ENCODE data around the gene OR5T2. TPM values are rescaled to one million over a fixed set of nuclear protein-coding genes. Genes with fewer than 3 reads are reported as not detected.

The OR5T2 gene
- not detected for total RNA-seq

- TF ChIP-seq CTCF (IDR thresholded peaks at IDR 0.05; ENCODE audit: low read depth), result no peak
These were observed at the start of gene OR5T2 for GRCh38 chr11:56234155-56234554. OR5T2 (minus strand) TSS chr11:56234255; CDS start chr11:56233062, 1,193 bp downstream.

GRCh38 chr11:56273854-56274253 is 39.8 kb upstream of the OR5T2 start, which contains the start of gene OR5T1:
OR5T1 (plus strand) TSS chr11:56274154; CDS start chr11:56275639, 1,485 bp downstream.
- no peak for TF ChIP-seq CTCF (IDR thresholded peaks at IDR 0.05; ENCODE audit: low read depth)

GRCh38 chr11:56271092-56271491 is 37.0 kb upstream of the OR5T2 start:
- no peak for TF ChIP-seq CTCF (IDR thresholded peaks at IDR 0.05; ENCODE audit: low read depth)

- no peak for TF ChIP-seq CTCF (IDR thresholded peaks at IDR 0.05; ENCODE audit: low read depth)
These were observed 17.9 kb upstream of the OR5T2 start, which contains the start of gene OR5T3 for GRCh38 chr11:56251954-56252353. OR5T3 (plus strand) TSS chr11:56252254; CDS start chr11:56252254, 0 bp downstream.

GRCh38 chr11:56214537-56214936 is 19.5 kb downstream of the OR5T2 start:
- no peak for TF ChIP-seq CTCF (IDR thresholded peaks at IDR 0.05; ENCODE audit: low read depth)

- TF ChIP-seq CTCF (IDR thresholded peaks at IDR 0.05; ENCODE audit: low read depth), result no peak
These were observed 26.3 kb downstream of the OR5T2 start for GRCh38 chr11:56207790-56208189.

GRCh38 chr11:56197367-56197766 is 36.7 kb downstream of the OR5T2 start:
- no peak for TF ChIP-seq CTCF (IDR thresholded peaks at IDR 0.05; ENCODE audit: low read depth)
